Umbilical cord (tissue), 2 donors: ENCODE results near the gene NR5A1. TPM values are rescaled to one million over a fixed set of nuclear protein-coding genes. Genes with fewer than 3 reads are reported as not detected.

Source experiments
- DNase-seq: peaks from one replicate; pipeline ENCODE4 v3.0.0-alpha.2; 2015; ENCODE audit warnings: low spot score
- total RNA-seq: library from RNA; depleted of rRNA; stranded (reverse); fragments of >200 nt; gene quantifications from one replicate; pipeline ENCODE4 v1.2.3, GENCODE V29; 2014; ENCODE audit warnings: low replicate concordance; ENCODE audit not compliant: insufficient read depth

Gene NR5A1
- total RNA-seq, 1 donor from 2014 or later: not detected

- DNase-seq: no peak
These were observed 23.7 kb downstream of the NR5A1 start for GRCh38 chr9:124483481-124483880.

GRCh38 chr9:124482431-124483031 is 24.7 kb downstream of the NR5A1 start:
- no peak for DNase-seq

- DNase-seq: no peak
These were observed 26.1 kb downstream of the NR5A1 start for GRCh38 chr9:124481115-124481514.

- DNase-seq: no peak
These were observed 26.6 kb downstream of the NR5A1 start for GRCh38 chr9:124480621-124480981.

GRCh38 chr9:124479947-124480620 is 27.1 kb downstream of the NR5A1 start:
- DNase-seq: no peak

GRCh38 chr9:124479371-124479770 is 27.8 kb downstream of the NR5A1 start:
- no peak for DNase-seq

- no peak for DNase-seq
These were observed 28.8 kb downstream of the NR5A1 start for GRCh38 chr9:124478354-124478753.

GRCh38 chr9:124477648-124478285 is 29.4 kb downstream of the NR5A1 start:
- DNase-seq: no peak

- DNase-seq: no peak
These were observed 30.0 kb downstream of the NR5A1 start for GRCh38 chr9:124477211-124477647.

- DNase-seq: no peak
These were observed 31.1 kb downstream of the NR5A1 start for GRCh38 chr9:124475868-124476690.

GRCh38 chr9:124475158-124475867 is 31.9 kb downstream of the NR5A1 start:
- DNase-seq: no peak

GRCh38 chr9:124474151-124474550 is 33.0 kb downstream of the NR5A1 start:
- no peak for DNase-seq

GRCh38 chr9:124473310-124473709 is 33.9 kb downstream of the NR5A1 start:
- DNase-seq: no peak

GRCh38 chr9:124472770-124473169 is 34.4 kb downstream of the NR5A1 start:
- DNase-seq: no peak

- no peak for DNase-seq
These were observed 35.4 kb downstream of the NR5A1 start for GRCh38 chr9:124471761-124472160.

- DNase-seq: no peak
These were observed 36.5 kb downstream of the NR5A1 start for GRCh38 chr9:124470726-124471125.

- no peak for DNase-seq
These were observed 36.9 kb downstream of the NR5A1 start for GRCh38 chr9:124470306-124470705.

- DNase-seq: no peak
These were observed 38.0 kb downstream of the NR5A1 start for GRCh38 chr9:124469011-124469832.

GRCh38 chr9:124468061-124468740 is 39.0 kb downstream of the NR5A1 start:
- no peak for DNase-seq
